H1 (cell line): ENCODE measurements around the gene C3.

Source experiments
- CTCF ChIP-seq, 3 experiments: IDR thresholded peaks; 1 replicate in 2 of 3; 2 replicates in 1 of 3; pipeline versions ENCODE4 v1.5.1 to v1.6.1; 2011; ENCODE audit warnings: low read length in 3 of 3, mild to moderate bottlenecking in 3 of 3, inconsistent platforms in 2 of 3, low read depth in 1 of 3, moderate library complexity in 1 of 3; ENCODE audit not compliant: insufficient read depth in 1 of 3; ENCODE audit errors: control extremely low read depth in 1 of 3
- EP300 ChIP-seq, 2 experiments: IDR thresholded peaks; 1 replicate in 1 of 2; 2 replicates in 1 of 2; pipeline ENCODE4 v1.6.1; 2011 to 2012; ENCODE audit warnings: low read depth in 2 of 2, low read length in 2 of 2, mild to moderate bottlenecking in 2 of 2, borderline replicate concordance in 1 of 2, inconsistent platforms in 1 of 2, moderate library complexity in 1 of 2
- EZH2 ChIP-seq: fragments of 200-600 bp; sonication (generic); IDR thresholded peaks from 2 replicates; pipeline ENCODE4 v1.7.1; 2012; ENCODE audit warnings: low read depth, mild to moderate bottlenecking, moderate library complexity, low read length, inconsistent platforms; ENCODE audit not compliant: severe bottlenecking
- HDAC2 ChIP-seq, 2 experiments: fragments of 300-600 bp in 1 of 2; sonication (generic) in 1 of 2; IDR thresholded peaks; 2 replicates each; pipeline ENCODE4 v1.6.1; 2011 to 2012; ENCODE audit warnings: low read depth in 2 of 2, low read length in 2 of 2, mild to moderate bottlenecking in 2 of 2, moderate library complexity in 2 of 2, borderline replicate concordance in 1 of 2, inconsistent platforms in 1 of 2
- RNF2 ChIP-seq: fragments of 200-900, 300-1000 bp; sonication (generic); IDR thresholded peaks from 2 replicates; pipeline ENCODE4 v1.7.1; 2016; ENCODE audit warnings: borderline replicate concordance, low read depth, mild to moderate bottlenecking, antibody characterized with exemption, low read length; ENCODE audit not compliant: poor library complexity, severe bottlenecking; ENCODE audit errors: missing control alignments
- SP2 ChIP-seq: IDR thresholded peaks from 2 replicates; pipeline ENCODE4 v1.6.1; 2012; ENCODE audit warnings: mild to moderate bottlenecking, low read length, inconsistent platforms
- TCF12 ChIP-seq: IDR thresholded peaks from 2 replicates; pipeline ENCODE4 v1.6.1; 2011; ENCODE audit warnings: low read depth, mild to moderate bottlenecking, low read length
- TF ChIP-seq, protein P1 (sequence below): IDR thresholded peaks from 2 replicates; pipeline ENCODE4 v1.6.1; 2012; ENCODE audit warnings: low read length, inconsistent platforms

DNA sequence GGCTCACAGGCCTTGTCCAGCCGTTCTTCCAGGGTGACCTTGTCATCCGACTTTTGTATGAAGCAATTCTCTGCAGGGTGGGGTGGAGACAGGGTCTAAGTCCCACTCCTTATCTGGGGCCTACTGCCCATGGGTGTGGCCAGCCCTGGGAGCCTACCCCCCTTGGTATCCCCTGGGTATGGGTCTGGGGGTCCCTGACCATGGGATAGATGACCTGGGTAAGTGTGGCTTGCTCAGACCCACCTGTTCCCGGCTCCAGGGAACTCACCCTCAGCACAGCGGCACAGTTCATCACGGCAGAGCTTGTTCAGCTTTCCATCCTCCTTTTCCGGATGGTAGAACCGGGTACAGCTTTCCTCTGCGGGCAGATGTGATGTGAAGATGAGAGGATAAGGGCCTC, 41.3 kb downstream of the C3 start:
- TF ChIP-seq EZH2 (no peak), CTCF (IDR thresholded peaks at IDR 0.05; ENCODE audit: control extremely low read depth in 1 of 3, insufficient read depth in 1 of 3, low read depth in 1 of 3, low read length in 3 of 3) (no peak), RNF2 (no peak), SP2 (no peak), TCF12 (no peak), EP300 (IDR thresholded peaks at IDR 0.05; ENCODE audit: borderline replicate concordance in 1 of 2, low read depth in 2 of 2, low read length in 2 of 2) (no peak), HDAC2 (IDR thresholded peaks at IDR 0.05; ENCODE audit: borderline replicate concordance in 1 of 2, low read depth in 2 of 2, low read length in 2 of 2) (no peak)
- TF ChIP-seq, protein P1, sequence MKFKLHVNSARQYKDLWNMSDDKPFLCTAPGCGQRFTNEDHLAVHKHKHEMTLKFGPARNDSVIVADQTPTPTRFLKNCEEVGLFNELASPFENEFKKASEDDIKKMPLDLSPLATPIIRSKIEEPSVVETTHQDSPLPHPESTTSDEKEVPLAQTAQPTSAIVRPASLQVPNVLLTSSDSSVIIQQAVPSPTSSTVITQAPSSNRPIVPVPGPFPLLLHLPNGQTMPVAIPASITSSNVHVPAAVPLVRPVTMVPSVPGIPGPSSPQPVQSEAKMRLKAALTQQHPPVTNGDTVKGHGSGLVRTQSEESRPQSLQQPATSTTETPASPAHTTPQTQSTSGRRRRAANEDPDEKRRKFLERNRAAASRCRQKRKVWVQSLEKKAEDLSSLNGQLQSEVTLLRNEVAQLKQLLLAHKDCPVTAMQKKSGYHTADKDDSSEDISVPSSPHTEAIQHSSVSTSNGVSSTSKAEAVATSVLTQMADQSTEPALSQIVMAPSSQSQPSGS, result no peak
